GM21447 (cell line): ENCODE results near the gene MACROD1.

Experiments used
- ATAC-seq: cut with Tn5 transposase; IDR thresholded peaks from one replicate; pipeline ENCODE4 v1.9.1; 2021; ENCODE audit not compliant: unreplicated experiment

Gene MACROD1

GRCh38 chr11:64114231-64114630, 51.7 kb downstream of the MACROD1 start:
- ATAC-seq = no peak

GRCh38 chr11:64113462-64113780, 52.5 kb downstream of the MACROD1 start:
- no peak for ATAC-seq

- no peak for ATAC-seq
These were observed 53.0 kb downstream of the MACROD1 start for GRCh38 chr11:64112771-64113461.

- ATAC-seq = no peak
These were observed 55.2 kb downstream of the MACROD1 start for GRCh38 chr11:64110465-64111375.

- no peak for ATAC-seq
These were observed 56.6 kb downstream of the MACROD1 start for GRCh38 chr11:64109332-64109731.

GRCh38 chr11:64107303-64107702, 58.6 kb downstream of the MACROD1 start:
- ATAC-seq = no peak

- ATAC-seq = no peak
These were observed 61.3 kb downstream of the MACROD1 start for GRCh38 chr11:64104632-64105031.

- no peak for ATAC-seq
These were observed 62.5 kb downstream of the MACROD1 start for GRCh38 chr11:64103277-64103985.

GRCh38 chr11:64102005-64102738, 63.7 kb downstream of the MACROD1 start:
- ATAC-seq = no peak

- no peak for ATAC-seq
These were observed 64.5 kb downstream of the MACROD1 start for GRCh38 chr11:64101461-64101860.

GRCh38 chr11:64100782-64101353, 65.0 kb downstream of the MACROD1 start:
- ATAC-seq = no peak

GRCh38 chr11:64100360-64100759, 65.6 kb downstream of the MACROD1 start:
- no peak for ATAC-seq

GRCh38 chr11:64099436-64099835, 66.5 kb downstream of the MACROD1 start:
- ATAC-seq = no peak

GRCh38 chr11:64098318-64098831, 67.5 kb downstream of the MACROD1 start:
- ATAC-seq = no peak

- no peak for ATAC-seq
These were observed 68.2 kb downstream of the MACROD1 start for GRCh38 chr11:64097468-64098317.

GRCh38 chr11:64096835-64097234, 69.1 kb downstream of the MACROD1 start:
- no peak for ATAC-seq

- ATAC-seq = no peak
These were observed 70.0 kb downstream of the MACROD1 start for GRCh38 chr11:64095949-64096348.

- no peak for ATAC-seq
These were observed 70.6 kb downstream of the MACROD1 start for GRCh38 chr11:64095273-64095817.
